Endothelial cell (in vitro differentiated cells): ENCODE measurements around the gene ARHGAP8. TPM values are rescaled to one million over a fixed set of nuclear protein-coding genes. Genes with fewer than 3 reads are reported as not detected.
"Not testable (repeated sequence)": the region's sequence is repeated elsewhere in the genome, so short reads cannot be mapped to it uniquely, and the experiment has no call there.

Experiments
- DNase-seq: peaks from one replicate; pipeline ENCODE4 v3.0.0; 2021; ENCODE audit warnings: low spot score
- H3K27ac Mint-ChIP-seq: one replicate; pipeline ENCODE4 v1.8.0; 2021; ENCODE audit warnings: mixed read lengths, inconsistent platforms; ENCODE audit not compliant: unreplicated experiment
- H3K27me3 Mint-ChIP-seq: one replicate; pipeline ENCODE4 v1.8.0; 2021; ENCODE audit warnings: mild to moderate bottlenecking, moderate library complexity, mixed read lengths, inconsistent platforms; ENCODE audit not compliant: unreplicated experiment
- H3K36me3 Mint-ChIP-seq: one replicate; pipeline ENCODE4 v1.8.0; 2021; ENCODE audit warnings: mild to moderate bottlenecking, low read depth, mixed read lengths, inconsistent platforms; ENCODE audit not compliant: unreplicated experiment
- H3K4me1 Mint-ChIP-seq: one replicate; pipeline ENCODE4 v1.8.0; 2021; ENCODE audit warnings: mild to moderate bottlenecking, mixed read lengths, inconsistent platforms; ENCODE audit not compliant: unreplicated experiment
- H3K4me3 Mint-ChIP-seq: one replicate; pipeline ENCODE4 v1.8.0; 2021; ENCODE audit warnings: mild to moderate bottlenecking, mixed read lengths, inconsistent platforms; ENCODE audit not compliant: unreplicated experiment
- H3K9me3 Mint-ChIP-seq: one replicate; pipeline ENCODE4 v1.8.0; 2021; ENCODE audit warnings: mixed read lengths, inconsistent platforms; ENCODE audit not compliant: unreplicated experiment
- total RNA-seq: library from RNA; stranded (reverse); fragmentation: NEBNext Ultra II Directional; extraction: Animal tissue kit (Norgen Biotek cat#: 25700); gene quantifications from one replicate; pipeline ENCODE4 v1.2.1, GENCODE V29; 2021; ENCODE audit not compliant: unreplicated experiment
- TF ChIP-seq, protein P1 (sequence below): fragments of 200-600 bp; sonication (generic); IDR thresholded peaks from one replicate; pipeline ENCODE4 v1.5.0; 2021; ENCODE audit warnings: antibody characterized with exemption; ENCODE audit not compliant: unreplicated experiment

The ARHGAP8 gene
- total RNA-seq, 1 donor from 2014 or later, result 0.80 TPM

- TF ChIP-seq, protein P1, sequence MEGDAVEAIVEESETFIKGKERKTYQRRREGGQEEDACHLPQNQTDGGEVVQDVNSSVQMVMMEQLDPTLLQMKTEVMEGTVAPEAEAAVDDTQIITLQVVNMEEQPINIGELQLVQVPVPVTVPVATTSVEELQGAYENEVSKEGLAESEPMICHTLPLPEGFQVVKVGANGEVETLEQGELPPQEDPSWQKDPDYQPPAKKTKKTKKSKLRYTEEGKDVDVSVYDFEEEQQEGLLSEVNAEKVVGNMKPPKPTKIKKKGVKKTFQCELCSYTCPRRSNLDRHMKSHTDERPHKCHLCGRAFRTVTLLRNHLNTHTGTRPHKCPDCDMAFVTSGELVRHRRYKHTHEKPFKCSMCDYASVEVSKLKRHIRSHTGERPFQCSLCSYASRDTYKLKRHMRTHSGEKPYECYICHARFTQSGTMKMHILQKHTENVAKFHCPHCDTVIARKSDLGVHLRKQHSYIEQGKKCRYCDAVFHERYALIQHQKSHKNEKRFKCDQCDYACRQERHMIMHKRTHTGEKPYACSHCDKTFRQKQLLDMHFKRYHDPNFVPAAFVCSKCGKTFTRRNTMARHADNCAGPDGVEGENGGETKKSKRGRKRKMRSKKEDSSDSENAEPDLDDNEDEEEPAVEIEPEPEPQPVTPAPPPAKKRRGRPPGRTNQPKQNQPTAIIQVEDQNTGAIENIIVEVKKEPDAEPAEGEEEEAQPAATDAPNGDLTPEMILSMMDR, result no peak
- peaks cover 4% of the 10 kb centered on the region for H3K27me3 Mint-ChIP-seq
- no peaks in the 10 kb centered on the region for H3K9me3 Mint-ChIP-seq
- H3K36me3 Mint-ChIP-seq, result no peaks in the 10 kb centered on the region
- no peak overlapping the region for H3K27ac Mint-ChIP-seq
- no peaks in the 10 kb centered on the region for H3K4me1 Mint-ChIP-seq
- no peak for DNase-seq
- no peak overlapping the region for H3K4me3 Mint-ChIP-seq
Measured at GRCh38 chr22:44799077-44799945, 46.9 kb downstream of the ARHGAP8 start.

GRCh38 chr22:44799946-44800634 is 47.7 kb downstream of the ARHGAP8 start:
- not testable (repeated sequence) for H3K27ac Mint-ChIP-seq, H3K27me3 Mint-ChIP-seq, H3K9me3 Mint-ChIP-seq

DNA sequence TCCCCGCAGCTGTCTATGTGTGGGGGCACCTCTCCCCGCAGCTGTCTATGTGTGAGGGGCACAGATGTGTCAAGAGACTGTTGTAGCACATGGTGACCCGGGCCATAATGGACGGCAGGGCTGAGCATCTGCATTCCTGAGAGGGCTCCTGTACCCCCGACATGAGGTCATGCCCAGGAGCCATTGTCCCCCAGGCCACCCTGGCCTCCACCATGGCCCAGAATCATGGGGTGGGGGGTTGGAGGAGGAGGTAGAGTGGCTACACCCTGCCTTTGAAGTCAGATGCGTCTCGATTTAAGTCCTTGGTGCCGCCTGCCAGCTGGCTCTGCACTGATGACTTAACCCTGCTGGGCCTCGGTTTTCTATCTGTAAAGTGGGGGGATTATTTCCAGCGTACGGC is 49.1 kb downstream of the ARHGAP8 start:
- no peak overlapping the region for H3K4me3 Mint-ChIP-seq
- no peak for DNase-seq
- H3K27ac Mint-ChIP-seq, result no peak overlapping the region
- H3K4me1 Mint-ChIP-seq, result no peaks in the 10 kb centered on the region
- H3K36me3 Mint-ChIP-seq, result no peaks in the 10 kb centered on the region
- H3K27me3 Mint-ChIP-seq, result peaks cover 6% of the 10 kb centered on the region
- H3K9me3 Mint-ChIP-seq, result no peaks in the 10 kb centered on the region
- TF ChIP-seq, protein P1, result no peak

More at GRCh38 chr22:44799946-44800634, 47.7 kb downstream of the ARHGAP8 start:
- H3K36me3 Mint-ChIP-seq, H3K4me3 Mint-ChIP-seq, H3K4me1 Mint-ChIP-seq, DNase-seq: not testable (repeated sequence)

GRCh38 chr22:44802071-44802700 is 49.8 kb downstream of the ARHGAP8 start:
- Mint-ChIP-seq H3K4me3 (no peak overlapping the region), H3K36me3 (no peaks in the 10 kb centered on the region), H3K4me1 (no peaks in the 10 kb centered on the region), H3K9me3 (no peaks in the 10 kb centered on the region), H3K27ac (no peak overlapping the region), H3K27me3 (peaks cover 3% of the 10 kb centered on the region)
- TF ChIP-seq, protein P1, result no peak
- DNase-seq, result no peak

DNA sequence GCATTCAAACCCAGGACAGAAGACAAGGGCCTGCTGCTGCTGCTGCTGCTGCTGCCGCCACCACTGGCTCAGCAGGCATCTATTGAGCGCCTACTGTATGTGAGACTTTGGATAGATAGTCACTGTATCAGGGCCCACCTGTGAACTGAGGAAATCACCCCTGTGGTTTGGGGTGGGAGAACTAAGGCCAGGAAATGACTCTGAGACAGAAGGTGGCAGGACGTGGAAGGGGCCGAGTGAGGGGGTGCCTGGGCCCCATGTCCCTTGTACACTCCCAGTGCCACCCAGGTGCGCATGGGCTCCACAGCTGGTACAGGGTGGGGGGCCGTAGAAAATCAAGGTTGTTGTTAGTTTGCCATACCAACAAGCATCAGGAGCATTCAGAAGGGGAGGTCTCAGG is 50.6 kb downstream of the ARHGAP8 start:
- H3K27me3 Mint-ChIP-seq, result peaks cover 2% of the 10 kb centered on the region
- H3K27ac Mint-ChIP-seq, result no peak overlapping the region
- H3K9me3 Mint-ChIP-seq, result no peaks in the 10 kb centered on the region
- H3K36me3 Mint-ChIP-seq, result no peaks in the 10 kb centered on the region
- TF ChIP-seq, protein P1, result no peak
- no peaks in the 10 kb centered on the region for H3K4me1 Mint-ChIP-seq
- no peak overlapping the region for H3K4me3 Mint-ChIP-seq
- DNase-seq, result no peak
